Measurements from ENCODE around the gene TOM1.

DNA sequence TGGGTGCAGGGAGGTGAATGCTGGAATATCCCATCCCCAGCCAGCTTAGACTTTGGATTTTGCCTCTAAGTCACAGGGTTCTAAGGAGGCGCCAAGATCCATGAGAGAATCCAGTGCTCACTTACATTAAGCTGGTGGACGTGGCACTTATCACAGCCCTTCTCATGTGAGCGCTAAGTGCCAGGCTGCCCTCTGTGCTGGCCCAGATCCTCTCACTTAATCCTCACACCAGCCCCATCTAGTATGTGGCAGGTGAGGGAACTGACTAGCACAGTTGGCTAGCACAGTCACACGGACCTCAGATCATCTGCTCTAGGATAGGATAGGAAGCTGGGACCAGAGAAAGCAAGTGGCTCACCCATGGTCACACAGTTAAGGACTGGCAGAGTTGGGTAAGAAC lies 84.8 kb downstream of the TOM1 start:
- TF ChIP-seq, protein P1, sequence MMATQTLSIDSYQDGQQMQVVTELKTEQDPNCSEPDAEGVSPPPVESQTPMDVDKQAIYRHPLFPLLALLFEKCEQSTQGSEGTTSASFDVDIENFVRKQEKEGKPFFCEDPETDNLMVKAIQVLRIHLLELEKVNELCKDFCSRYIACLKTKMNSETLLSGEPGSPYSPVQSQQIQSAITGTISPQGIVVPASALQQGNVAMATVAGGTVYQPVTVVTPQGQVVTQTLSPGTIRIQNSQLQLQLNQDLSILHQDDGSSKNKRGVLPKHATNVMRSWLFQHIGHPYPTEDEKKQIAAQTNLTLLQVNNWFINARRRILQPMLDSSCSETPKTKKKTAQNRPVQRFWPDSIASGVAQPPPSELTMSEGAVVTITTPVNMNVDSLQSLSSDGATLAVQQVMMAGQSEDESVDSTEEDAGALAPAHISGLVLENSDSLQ (IDR thresholded peaks at IDR 0.05): no peak
- no peak for TF ChIP-seq BACH1 (IDR thresholded peaks at IDR 0.05; ENCODE audit: borderline replicate concordance)
- TF ChIP-seq SRF (IDR thresholded peaks at IDR 0.05; ENCODE audit: low read depth in 2 of 2, low read length in 2 of 2): no peak
- TF ChIP-seq HDAC6 (IDR thresholded peaks at IDR 0.05; ENCODE audit: unreplicated experiment): no peak
- no peak for TF ChIP-seq PAX8 (IDR thresholded peaks at IDR 0.05)
- TF ChIP-seq, protein P2, sequence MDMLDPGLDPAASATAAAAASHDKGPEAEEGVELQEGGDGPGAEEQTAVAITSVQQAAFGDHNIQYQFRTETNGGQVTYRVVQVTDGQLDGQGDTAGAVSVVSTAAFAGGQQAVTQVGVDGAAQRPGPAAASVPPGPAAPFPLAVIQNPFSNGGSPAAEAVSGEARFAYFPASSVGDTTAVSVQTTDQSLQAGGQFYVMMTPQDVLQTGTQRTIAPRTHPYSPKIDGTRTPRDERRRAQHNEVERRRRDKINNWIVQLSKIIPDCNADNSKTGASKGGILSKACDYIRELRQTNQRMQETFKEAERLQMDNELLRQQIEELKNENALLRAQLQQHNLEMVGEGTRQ (IDR thresholded peaks at IDR 0.05; ENCODE audit: borderline replicate concordance, low read depth, low read length): no peak
- no peak for TF ChIP-seq ZNF24 (IDR thresholded peaks at IDR 0.05)
- TF ChIP-seq EP300 (IDR thresholded peaks at IDR 0.05; ENCODE audit: borderline replicate concordance in 1 of 2, control insufficient read depth in 1 of 2, low read depth in 2 of 2, low read length in 2 of 2): no peak
- TF ChIP-seq NFYB (IDR thresholded peaks at IDR 0.05; ENCODE audit: insufficient read depth, low read depth, low read length): no peak

All from GM12878 (cell line).